Heart right ventricle (tissue), 16 donors: Measurements from ENCODE around the gene TTC1. TPM values are rescaled to one million over a fixed set of nuclear protein-coding genes. Genes with fewer than 3 reads are reported as not detected.

Source experiments
- ATAC-seq, 8 donors: fragments of 200-7000 bp; cut with Tn5 transposase; one replicate each; pipeline ENCODE4 v1.9.1; 2020; ENCODE audit warnings: mild to moderate bottlenecking in 8 of 8, moderate library complexity in 8 of 8, moderate number of reproducible peaks in 1 of 8
- DNase-seq, 2 donors: peaks; one replicate each; pipeline ENCODE4 v3.0.0-alpha.2; 2020
- H3K27ac ChIP-seq, 10 donors: fragments of 200-600 bp; sonication (generic) in 2 of 10; one replicate each; pipeline versions ENCODE4 v1.5.0 to v1.8.0; 2020 to 2022; ENCODE audit warnings: mild to moderate bottlenecking in 3 of 10
- H3K27me3 ChIP-seq, 7 donors: fragments of 200-600 bp; one replicate each; pipeline ENCODE4 v1.8.0; 2021 to 2022; ENCODE audit warnings: mild to moderate bottlenecking in 2 of 7
- H3K36me3 ChIP-seq, 9 donors: fragments of 200-600 bp; sonication (generic) in 1 of 9; one replicate each; pipeline versions ENCODE4 v1.5.0 to v1.8.0; 2020 to 2022; ENCODE audit warnings: mild to moderate bottlenecking in 2 of 9
- H3K4me1 ChIP-seq, 9 donors: fragments of 200-600 bp; sonication (generic) in 1 of 9; one replicate each; pipeline versions ENCODE4 v1.5.0 to v1.8.0; 2020 to 2022; ENCODE audit warnings: mild to moderate bottlenecking in 4 of 9
- H3K4me3 ChIP-seq, 10 donors: fragments of 200-600 bp; sonication (generic) in 2 of 10; one replicate each; pipeline versions ENCODE4 v1.5.0 to v1.8.0; 2020 to 2022; ENCODE audit warnings: mild to moderate bottlenecking in 7 of 10, moderate library complexity in 2 of 10
- H3K9me3 ChIP-seq, 11 donors: fragments of 200-600 bp in 10 of 11; sonication (generic) in 2 of 11; one replicate each; pipeline versions ENCODE4 v1.5.0 to v1.8.0; 2013 to 2022; ENCODE audit warnings: mild to moderate bottlenecking in 2 of 11, control low read depth in 1 of 11, moderate library complexity in 1 of 11
- WGBS, 2 donors: extraction: QIAGEN DNeasy Blood & Tissue Kit; methylation state at CpG; one replicate each; pipeline ENCODE4 v1.1.7; 2013; ENCODE audit warnings: inconsistent platforms in 1 of 2; 5-methylcytosine and 5-hydroxymethylcytosine counted together
- intact Hi-C, 10 donors: fragments of 100-400 bp; cut with DNase I; formaldehyde crosslinking; loops; one replicate each; pipeline versions ENCODE4 v1.11.1 to v1.14.2; 2022
- polyA plus RNA-seq, 2 donors: library from polyadenylated mRNA; stranded (reverse); fragments of 200-250 nt; gene quantifications; one replicate each; pipeline ENCODE4 v1.2.3, GENCODE V29; 2013
- total RNA-seq, 10 donors: library from RNA; stranded (reverse); fragmentation: NEBNext Ultra II Directional in 3 of 10; extraction: Animal tissue kit (Norgen Biotek cat#: 25700) in 3 of 10; gene quantifications; one replicate each; pipeline versions ENCODE4 v1.2.1 to v1.2.4, GENCODE V29; 2021 to 2023
- TF ChIP-seq, protein P1 (sequence below), 9 donors: fragments of 200-600 bp; sonication (generic) in 2 of 9; IDR thresholded peaks; one replicate each; pipeline versions ENCODE4 v1.5.0 to v1.8.0; 2021 to 2022; ENCODE audit warnings: antibody characterized with exemption in 9 of 9, mild to moderate bottlenecking in 5 of 9, moderate library complexity in 1 of 9
- donor health status: Arrhythmogenic right ventricular cardiomyopathy.
- donor health status: ischemic (EF 13 %, LVEDD 7.1; RV severe dilation, severe dysfunction).
- donor health status: healthy with polysubstance abuse.
- donor health status: DM: no; HTN: yes; CAD: no.
- donor health status: DM: no; HTN: no; CAD: no.
- donor health status: ischemic (EF 25% LVEDD 6.9; RV normal size, moderate dysfunction).
- donor health status: ischemic (EF 25% LVEDD 5.7; RV mildly dilated, moderate dysfunction).
- donor health status: healthy.
- donor health status: DM: yes; HTN: yes; CAD: no.
- donor health status: Ischemic cardiomyopathy.
- donor health status: ischemic (EF 35%, LVEDD 5.7; RV mildly dilated, moderate dysfunction).
- donor health status: nonischemic (EF 11% LVEDD 7.7; RV severe dilation, severe dysfunction).
- donor health status: DM: yes; HTN: yes; CAD: no.
- donor health status: PGD.
- donor health status: ischemic (EF 29% LVEDD 5.4; RV normal size, mild dysfunction).
- donor health status: nonischemic (EF 23%, LVEDD 6.1; RV moderate dilation, normal function).

TTC1 gene
- total and polyA plus RNA-seq, 12 donors: 52.0 to 125 (median 82.3) TPM

DNA sequence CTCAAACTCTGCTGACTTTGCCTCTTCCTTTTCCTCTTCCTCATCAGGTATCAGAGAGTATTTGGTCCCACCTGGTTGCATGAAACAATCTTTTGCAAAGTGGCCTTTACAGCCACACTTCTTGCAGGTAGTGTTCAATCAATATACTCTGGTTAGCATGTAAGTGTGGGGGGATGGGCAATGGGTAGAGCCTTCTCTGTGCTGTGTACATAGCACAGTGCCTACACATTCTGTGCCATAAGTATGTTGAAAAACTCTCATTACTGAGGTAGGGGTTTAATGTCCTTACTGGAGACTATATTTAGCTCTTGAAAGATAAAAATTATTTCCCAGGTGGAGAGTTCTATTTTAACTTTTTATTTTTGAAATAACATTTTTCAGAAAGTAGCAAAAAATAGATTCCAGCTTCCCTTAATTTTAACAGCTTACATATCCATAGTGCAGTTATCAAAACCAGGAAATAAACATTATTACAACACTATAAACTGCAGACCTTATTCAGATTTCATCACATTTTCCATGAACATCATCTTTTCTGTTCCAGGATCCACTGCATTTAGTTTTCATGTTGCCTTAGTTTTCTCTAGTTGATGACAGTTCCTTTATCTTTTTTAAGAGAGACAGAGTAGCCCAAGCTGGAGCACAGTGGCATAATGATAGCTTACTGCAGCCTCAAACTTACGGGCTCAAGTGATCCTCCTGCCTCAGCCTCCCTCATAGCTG lies 15.1 kb downstream of the TTC1 start:
- WGBS, 2 donors: 47 to 94% methylated on average over 1 of the region's 1 CpG
- H3K4me3 ChIP-seq: no peak overlapping the region
- intact Hi-C loops: loop anchor here (2.0 to 10.0 kb wide), 10 partner anchors 91 to 368 kb away; partner anchors contain the start of gene PWWP2A (in 4 of the 10)
- TF ChIP-seq, protein P1, sequence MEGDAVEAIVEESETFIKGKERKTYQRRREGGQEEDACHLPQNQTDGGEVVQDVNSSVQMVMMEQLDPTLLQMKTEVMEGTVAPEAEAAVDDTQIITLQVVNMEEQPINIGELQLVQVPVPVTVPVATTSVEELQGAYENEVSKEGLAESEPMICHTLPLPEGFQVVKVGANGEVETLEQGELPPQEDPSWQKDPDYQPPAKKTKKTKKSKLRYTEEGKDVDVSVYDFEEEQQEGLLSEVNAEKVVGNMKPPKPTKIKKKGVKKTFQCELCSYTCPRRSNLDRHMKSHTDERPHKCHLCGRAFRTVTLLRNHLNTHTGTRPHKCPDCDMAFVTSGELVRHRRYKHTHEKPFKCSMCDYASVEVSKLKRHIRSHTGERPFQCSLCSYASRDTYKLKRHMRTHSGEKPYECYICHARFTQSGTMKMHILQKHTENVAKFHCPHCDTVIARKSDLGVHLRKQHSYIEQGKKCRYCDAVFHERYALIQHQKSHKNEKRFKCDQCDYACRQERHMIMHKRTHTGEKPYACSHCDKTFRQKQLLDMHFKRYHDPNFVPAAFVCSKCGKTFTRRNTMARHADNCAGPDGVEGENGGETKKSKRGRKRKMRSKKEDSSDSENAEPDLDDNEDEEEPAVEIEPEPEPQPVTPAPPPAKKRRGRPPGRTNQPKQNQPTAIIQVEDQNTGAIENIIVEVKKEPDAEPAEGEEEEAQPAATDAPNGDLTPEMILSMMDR (IDR thresholded peaks at IDR 0.05): no peak
- peaks cover 0 to 80% (median 12%) of the 10 kb centered on the region in 9 donors for H3K36me3 ChIP-seq
- no peaks in the 10 kb centered on the region for H3K9me3 ChIP-seq
- DNase-seq (no peak), ATAC-seq (peak in 1 of 8 donors; percentile 28)
- H3K4me1 ChIP-seq: peaks cover 0 to 28% (median 6%) of the 10 kb centered on the region in 9 donors
- no peaks in the 10 kb centered on the region for H3K27me3 ChIP-seq
- H3K27ac ChIP-seq: no peak overlapping the region

DNA sequence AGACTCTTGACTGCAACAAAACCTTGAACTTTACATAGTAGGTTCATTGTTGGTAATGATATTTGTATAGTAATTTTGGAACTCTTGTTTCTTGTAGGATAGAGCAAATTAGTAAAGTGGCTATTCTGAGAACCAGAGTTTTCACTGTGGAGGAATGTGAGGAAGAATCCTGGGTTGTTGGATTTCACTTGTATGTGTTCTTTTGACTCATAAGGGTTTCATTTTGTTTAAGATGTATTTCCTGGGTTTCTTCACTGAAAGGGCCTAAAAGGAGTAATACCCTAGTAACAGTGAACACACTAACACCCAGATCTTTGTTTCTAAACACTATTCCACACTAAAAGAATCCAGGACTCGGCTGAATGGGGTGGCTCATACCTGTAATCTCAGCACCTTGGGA lies 20.1 kb downstream of the TTC1 start:
- Histone ChIP-seq H3K27me3 (no peaks in the 10 kb centered on the region), H3K4me3 (no peak overlapping the region), H3K9me3 (no peaks in the 10 kb centered on the region), H3K27ac (no peak overlapping the region), H3K4me1 (peaks cover 0 to 41% (median 24%) of the 10 kb centered on the region in 9 donors), H3K36me3 (peaks cover 0 to 71% (median 8%) of the 10 kb centered on the region in 9 donors)
- WGBS, 2 donors: 93 to 95% methylated on average over 1 of the region's 1 CpG
- ATAC-seq (no peak), DNase-seq (no peak)
- TF ChIP-seq, protein P1 (IDR thresholded peaks at IDR 0.05): no peak
- intact Hi-C loops: loop anchor here in 3 of 10 donors (5.0 to 10.0 kb wide), 4 partner anchors 86 to 316 kb away; partner anchors contain the start of gene PWWP2A (in 1 of the 3)

DNA sequence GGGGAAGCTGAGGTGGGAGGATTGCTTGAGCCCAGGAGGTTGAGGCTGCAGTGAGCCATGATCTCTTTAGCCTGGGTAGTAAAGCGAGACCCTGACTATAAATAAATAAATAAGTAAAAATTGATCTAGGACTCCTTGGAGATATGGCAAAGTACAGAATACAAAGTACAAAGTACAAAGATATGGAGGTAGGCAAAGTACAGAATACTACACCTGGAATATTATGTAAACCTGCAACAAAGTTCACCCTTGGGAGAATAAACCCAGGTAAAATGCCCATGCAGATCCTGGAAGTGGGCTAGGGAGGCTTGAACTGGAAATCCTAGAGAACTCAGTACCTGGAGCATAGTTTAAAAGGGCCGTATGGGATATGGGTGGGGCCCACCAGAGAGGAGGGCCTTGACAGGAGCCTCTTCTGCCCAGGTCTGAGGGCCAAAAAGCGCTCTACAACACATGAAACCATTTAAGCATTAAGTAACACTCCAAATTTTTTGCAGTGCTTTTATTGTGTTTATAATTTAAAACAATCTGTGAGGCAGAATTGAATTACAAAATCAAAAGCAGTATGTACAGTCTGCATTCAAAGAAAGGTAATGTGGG lies 20.7 kb downstream of the TTC1 start:
- intact Hi-C loops: loop anchor here in 4 of 10 donors (5.0 to 10.0 kb wide), 4 partner anchors 85 to 315 kb away; partner anchors contain the start of gene PWWP2A (in 1 of the 4)

More for the DNA sequence above, 20.7 kb downstream of the TTC1 start:
- no peak for DNase-seq
- TF ChIP-seq, protein P1 (IDR thresholded peaks at IDR 0.05): no peak
- peak overlapping the region in 1 of 10 donors; percentile 3 for H3K27ac ChIP-seq
- no peaks in the 10 kb centered on the region for H3K9me3 ChIP-seq
- WGBS, 2 donors: 92 to 93% methylated on average over 3 of the region's 3 CpGs
- H3K4me3 ChIP-seq: no peak overlapping the region
- H3K4me1 ChIP-seq: peaks cover 0 to 42% (median 26%) of the 10 kb centered on the region in 9 donors
- H3K27me3 ChIP-seq: no peaks in the 10 kb centered on the region
- H3K36me3 ChIP-seq: peaks cover 0 to 71% (median 6%) of the 10 kb centered on the region in 9 donors
- ATAC-seq: no peak
